HG03354 (cell line): ENCODE data around the gene FNBP1.

Experiments used
- ATAC-seq: cut with Tn5 transposase; IDR thresholded peaks from one replicate; pipeline ENCODE4 v1.9.1; 2021; ENCODE audit warnings: mild to moderate bottlenecking; ENCODE audit not compliant: unreplicated experiment, poor library complexity, severe bottlenecking

The FNBP1 gene

GRCh38 chr9:129934041-129934591, 108.9 kb downstream of the FNBP1 start:
- no peak for ATAC-seq

GRCh38 chr9:129933185-129934040, 109.6 kb downstream of the FNBP1 start:
- no peak for ATAC-seq

- no peak for ATAC-seq
Measured at GRCh38 chr9:129932303-129933151, 110.5 kb downstream of the FNBP1 start.

GRCh38 chr9:129930743-129931142, 112.2 kb downstream of the FNBP1 start:
- ATAC-seq, result no peak

- no peak for ATAC-seq
Measured at GRCh38 chr9:129929496-129930125, 113.4 kb downstream of the FNBP1 start.

- ATAC-seq, result no peak
Measured at GRCh38 chr9:129923589-129923988, 119.4 kb downstream of the FNBP1 start.

GRCh38 chr9:129921905-129922304, 121.1 kb downstream of the FNBP1 start:
- ATAC-seq, result no peak

- ATAC-seq, result no peak
Measured at GRCh38 chr9:129919841-129920240, 123.1 kb downstream of the FNBP1 start.

GRCh38 chr9:129919277-129919676, 123.7 kb downstream of the FNBP1 start:
- no peak for ATAC-seq

- no peak for ATAC-seq
Measured at GRCh38 chr9:129918296-129918950, 124.6 kb downstream of the FNBP1 start.

- ATAC-seq, result no peak
Measured at GRCh38 chr9:129916707-129917106, 126.3 kb downstream of the FNBP1 start.

GRCh38 chr9:129914051-129914450, 128.9 kb downstream of the FNBP1 start:
- ATAC-seq, result no peak

GRCh38 chr9:129910628-129911567, 132.1 kb downstream of the FNBP1 start:
- ATAC-seq, result no peak

GRCh38 chr9:129909851-129910250, 133.1 kb downstream of the FNBP1 start:
- no peak for ATAC-seq

GRCh38 chr9:129908906-129909305, 134.1 kb downstream of the FNBP1 start:
- no peak for ATAC-seq

- no peak for ATAC-seq
Measured at GRCh38 chr9:129907201-129907600, 135.8 kb downstream of the FNBP1 start.

GRCh38 chr9:129906298-129906697, 136.7 kb downstream of the FNBP1 start:
- ATAC-seq, result no peak

- no peak for ATAC-seq
Measured at GRCh38 chr9:129904734-129905133, 138.3 kb downstream of the FNBP1 start.

- ATAC-seq, result no peak
Measured at GRCh38 chr9:129902740-129903134, 140.3 kb downstream of the FNBP1 start.
